ENCODE measurements around the gene HDAC4. TPM values are rescaled to one million over a fixed set of nuclear protein-coding genes. Genes with fewer than 3 reads are reported as not detected.

Gene HDAC4
- total and polyA plus RNA-seq, 2 of the 4 experiments (the other 2 are of a cell fraction) = 4.1 to 7.2 TPM

DNA sequence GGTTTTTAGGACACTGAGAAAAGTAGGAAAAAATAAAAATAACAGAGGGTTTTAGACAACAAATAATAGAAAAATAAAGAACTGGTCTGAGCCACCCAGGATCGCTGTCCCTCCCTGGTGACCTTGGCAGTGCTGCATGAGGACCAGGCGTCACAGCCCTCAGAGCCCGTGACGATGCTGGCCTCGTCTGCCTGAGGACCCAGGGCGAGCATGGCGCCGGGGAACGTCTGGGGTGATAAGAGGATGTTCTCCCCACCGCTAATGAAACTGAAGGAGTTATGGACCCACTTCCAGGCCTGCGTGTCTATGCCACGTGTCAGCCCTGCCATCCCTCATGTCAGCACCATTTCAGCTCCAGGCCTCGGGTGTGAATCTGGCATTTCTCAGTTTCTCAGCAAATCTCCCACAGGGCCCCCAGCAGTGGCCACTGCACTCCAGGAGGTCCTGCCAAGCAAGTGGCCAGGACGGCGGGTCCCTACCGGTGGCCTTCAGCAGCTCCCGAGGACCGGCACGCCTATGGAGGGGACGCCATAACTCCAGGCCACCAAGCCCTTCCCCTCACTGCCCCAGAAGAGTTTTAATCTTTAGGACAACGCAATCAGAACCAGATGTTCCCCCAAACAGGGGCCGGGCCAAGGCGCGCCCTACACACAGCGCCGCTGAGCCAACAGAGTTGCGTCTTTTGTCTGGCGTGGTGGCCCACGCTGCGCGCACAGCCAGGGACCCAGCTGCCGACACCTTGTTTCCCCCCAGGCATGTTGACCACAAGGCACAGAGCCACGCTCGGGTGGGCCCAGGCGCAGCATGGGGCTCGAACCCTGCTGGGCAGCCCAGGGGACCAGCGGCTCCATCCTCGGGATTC is 373.2 kb downstream of the HDAC4 start:
- WGBS, 2 experiments (ENCODE audit: extremely low coverage in 2 of 2, insufficient read length in 1 of 2) = 88% methylated on average over 13 of the region's 38 CpGs; no CpG with 5 or more reads in 1 of the 2 experiments

More for the DNA sequence above, 373.2 kb downstream of the HDAC4 start:
- no peaks in the 10 kb centered on the region for H4K20me1 ChIP-seq (ENCODE audit: insufficient read depth, low read length)
- no peak overlapping the region for H3K4ac ChIP-seq (ENCODE audit: low read depth, low read length)
- no peaks in the 10 kb centered on the region for H3K9me3 ChIP-seq (ENCODE audit: control insufficient read depth, insufficient read depth, low read length)
- H3K4me2 ChIP-seq (ENCODE audit: low read depth, low read length) = no peak overlapping the region
- H3K79me1 ChIP-seq (ENCODE audit: low read depth in 1 of 2, low read length in 2 of 2) = no peaks in the 10 kb centered on the region
- ATAC-seq (ENCODE audit: low read depth) (no peak), DNase-seq (no peak)
- ChIA-PET CTCF (interaction anchor here (0.9 kb wide), 1 partner anchor 55 kb away, joined by 3 read pairs; no protein-coding TSS in a partner anchor), POLR2A (ENCODE audit: unreplicated experiment) (no interaction called here)
- no peaks in the 10 kb centered on the region for H3K36me3 ChIP-seq (ENCODE audit: control insufficient read depth, insufficient read depth, low read length)
- no peak overlapping the region for H2BK5ac ChIP-seq (ENCODE audit: low read depth, low read length, poor library complexity, severe bottlenecking)
- H3K56ac ChIP-seq (ENCODE audit: extremely low read depth, insufficient read depth, low read length) = no peak overlapping the region
- peaks cover 25% of the 10 kb centered on the region for H3K27me3 ChIP-seq (ENCODE audit: control insufficient read depth, insufficient read depth, low read length)
- no peak overlapping the region for H3K27ac ChIP-seq (ENCODE audit: insufficient read depth, low read length)
- dilution Hi-C loops (cut with HindIII; ENCODE audit: low sequenced_read_pairs, unreplicated experiment) = no loop called here
- no peak overlapping the region for H4K8ac ChIP-seq (ENCODE audit: low read depth in 2 of 2, low read length in 2 of 2)
- H2AFZ ChIP-seq (replicated peaks; ENCODE audit: low read length, poor library complexity) = no peak overlapping the region
- no peaks in the 10 kb centered on the region for H3K9me1 ChIP-seq (ENCODE audit: insufficient read depth, low read length)
- no peak overlapping the region for H3K23ac ChIP-seq (ENCODE audit: low read depth, low read length)
- no TSS peak for BruUV-seq (replicated peaks)
- intact Hi-C loops (cut with micrococcal nuclease) = no loop called here
- no peak overlapping the region for H4K91ac ChIP-seq (ENCODE audit: insufficient read depth, low read depth, low read length)
- no peak overlapping the region for H2BK15ac ChIP-seq (ENCODE audit: low read depth, low read length)
- H3K9ac ChIP-seq (ENCODE audit: low read depth, low read length) = no peak overlapping the region
- no peak overlapping the region for H2BK120ac ChIP-seq (ENCODE audit: low read depth, low read length)
- H3K4me3 ChIP-seq (ENCODE audit: insufficient read depth, low read depth, low read length) = no peak overlapping the region
- H4K5ac ChIP-seq (ENCODE audit: low read depth, low read length) = no peak overlapping the region
- no peak overlapping the region for H2AK5ac ChIP-seq (ENCODE audit: low read depth, low read length)
- in situ Hi-C loops (cut with MboI; ENCODE audit: low sequenced_read_pairs) = loop anchor here (25.0 kb wide), 1 partner anchor 1110 kb away; the partner anchor contains the start of genes COPS9 and OTOS
- H3K14ac ChIP-seq (replicated peaks; ENCODE audit: low read depth, low read length) = no peak overlapping the region
- H3K4me1 ChIP-seq (ENCODE audit: control insufficient read depth, insufficient read depth, low read length) = peaks cover 3% of the 10 kb centered on the region; the same call in 1 of the 2 replicates
- no peak overlapping the region for H2BK20ac ChIP-seq (ENCODE audit: low read depth, low read length)
- no peak for TF ChIP-seq POLR2A (IDR thresholded peaks at IDR 0.05; ENCODE audit: low read depth, low read length)
- no peak for TF ChIP-seq RFX5 (IDR thresholded peaks at IDR 0.05; ENCODE audit: low read depth, low read length)
- TF ChIP-seq, protein P1, sequence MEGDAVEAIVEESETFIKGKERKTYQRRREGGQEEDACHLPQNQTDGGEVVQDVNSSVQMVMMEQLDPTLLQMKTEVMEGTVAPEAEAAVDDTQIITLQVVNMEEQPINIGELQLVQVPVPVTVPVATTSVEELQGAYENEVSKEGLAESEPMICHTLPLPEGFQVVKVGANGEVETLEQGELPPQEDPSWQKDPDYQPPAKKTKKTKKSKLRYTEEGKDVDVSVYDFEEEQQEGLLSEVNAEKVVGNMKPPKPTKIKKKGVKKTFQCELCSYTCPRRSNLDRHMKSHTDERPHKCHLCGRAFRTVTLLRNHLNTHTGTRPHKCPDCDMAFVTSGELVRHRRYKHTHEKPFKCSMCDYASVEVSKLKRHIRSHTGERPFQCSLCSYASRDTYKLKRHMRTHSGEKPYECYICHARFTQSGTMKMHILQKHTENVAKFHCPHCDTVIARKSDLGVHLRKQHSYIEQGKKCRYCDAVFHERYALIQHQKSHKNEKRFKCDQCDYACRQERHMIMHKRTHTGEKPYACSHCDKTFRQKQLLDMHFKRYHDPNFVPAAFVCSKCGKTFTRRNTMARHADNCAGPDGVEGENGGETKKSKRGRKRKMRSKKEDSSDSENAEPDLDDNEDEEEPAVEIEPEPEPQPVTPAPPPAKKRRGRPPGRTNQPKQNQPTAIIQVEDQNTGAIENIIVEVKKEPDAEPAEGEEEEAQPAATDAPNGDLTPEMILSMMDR (conservative IDR thresholded peaks at IDR 0.05; ENCODE audit: low read depth, low read length) = no peak
- no peak for TF ChIP-seq NFE2L2 (IDR thresholded peaks at IDR 0.05; ENCODE audit: low read depth, low read length)
- TF ChIP-seq SMC3 (IDR thresholded peaks at IDR 0.05; ENCODE audit: low read depth, low read length) = no peak
- TF ChIP-seq CHD1 (IDR thresholded peaks at IDR 0.05; ENCODE audit: low read depth, low read length) = no peak
- no peak for TF ChIP-seq MAFK (IDR thresholded peaks at IDR 0.05; ENCODE audit: low read depth, low read length)
- H3K18ac ChIP-seq (ENCODE audit: low read depth, low read length) = no peak overlapping the region
- H2AK9ac ChIP-seq (replicated peaks; ENCODE audit: low read depth, low read length, poor library complexity) = no peak overlapping the region

All from IMR-90 (cell line).